ENCODE data around the gene CR1L.

DNA sequence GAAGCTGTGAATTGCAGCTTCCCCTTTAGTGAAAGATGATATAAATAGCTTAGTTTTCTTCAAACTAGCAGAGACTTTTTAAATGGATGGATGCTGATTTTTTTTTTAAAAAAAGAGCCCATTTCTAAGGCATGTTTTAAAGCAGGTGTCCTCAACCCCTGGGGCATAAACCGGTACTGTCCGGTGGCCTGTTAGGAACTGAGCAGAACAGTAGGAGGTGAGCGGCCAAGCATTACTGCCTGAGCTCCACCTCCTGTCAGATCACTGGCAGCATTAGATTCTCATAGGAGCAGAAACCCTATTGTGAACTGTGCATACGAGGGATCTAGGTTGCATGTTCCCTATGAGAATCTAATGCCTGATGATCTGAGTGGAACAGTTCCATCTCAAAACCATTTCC is 31.2 kb downstream of the CR1L start:
- TF ChIP-seq RARB (CRISPR knock-in tag; IDR thresholded peaks at IDR 0.05) (no peak), ZFP3 (CRISPR knock-in tag; IDR thresholded peaks at IDR 0.05) (no peak), BACH2 (CRISPR knock-in tag; IDR thresholded peaks at IDR 0.05; ENCODE audit: borderline replicate concordance) (no peak)
- TF ChIP-seq, protein P1, sequence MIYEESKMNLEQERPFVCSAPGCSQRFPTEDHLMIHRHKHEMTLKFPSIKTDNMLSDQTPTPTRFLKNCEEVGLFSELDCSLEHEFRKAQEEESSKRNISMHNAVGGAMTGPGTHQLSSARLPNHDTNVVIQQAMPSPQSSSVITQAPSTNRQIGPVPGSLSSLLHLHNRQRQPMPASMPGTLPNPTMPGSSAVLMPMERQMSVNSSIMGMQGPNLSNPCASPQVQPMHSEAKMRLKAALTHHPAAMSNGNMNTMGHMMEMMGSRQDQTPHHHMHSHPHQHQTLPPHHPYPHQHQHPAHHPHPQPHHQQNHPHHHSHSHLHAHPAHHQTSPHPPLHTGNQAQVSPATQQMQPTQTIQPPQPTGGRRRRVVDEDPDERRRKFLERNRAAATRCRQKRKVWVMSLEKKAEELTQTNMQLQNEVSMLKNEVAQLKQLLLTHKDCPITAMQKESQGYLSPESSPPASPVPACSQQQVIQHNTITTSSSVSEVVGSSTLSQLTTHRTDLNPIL (CRISPR knock-in tag; IDR thresholded peaks at IDR 0.05; ENCODE audit: low read depth) = no peak

All from SK-N-SH treated with all-trans-retinoic acid at 6 μM for 48 hours (cell line).